GM21515 (cell line): ENCODE results near the gene ST6GALNAC6.

Source experiments
- ATAC-seq: cut with Tn5 transposase; IDR thresholded peaks from one replicate; pipeline ENCODE4 v1.9.1; 2021; ENCODE audit not compliant: unreplicated experiment

Gene ST6GALNAC6

GRCh38 chr9:127899128-127899943 is at the start of gene ST6GALNAC6:
TSS of gene ST6GALNAC6 (minus strand) at chr9:127899603. CDS start at chr9:127897981, 1,622 bp downstream.
- peak; percentile 50 for ATAC-seq

DNA sequence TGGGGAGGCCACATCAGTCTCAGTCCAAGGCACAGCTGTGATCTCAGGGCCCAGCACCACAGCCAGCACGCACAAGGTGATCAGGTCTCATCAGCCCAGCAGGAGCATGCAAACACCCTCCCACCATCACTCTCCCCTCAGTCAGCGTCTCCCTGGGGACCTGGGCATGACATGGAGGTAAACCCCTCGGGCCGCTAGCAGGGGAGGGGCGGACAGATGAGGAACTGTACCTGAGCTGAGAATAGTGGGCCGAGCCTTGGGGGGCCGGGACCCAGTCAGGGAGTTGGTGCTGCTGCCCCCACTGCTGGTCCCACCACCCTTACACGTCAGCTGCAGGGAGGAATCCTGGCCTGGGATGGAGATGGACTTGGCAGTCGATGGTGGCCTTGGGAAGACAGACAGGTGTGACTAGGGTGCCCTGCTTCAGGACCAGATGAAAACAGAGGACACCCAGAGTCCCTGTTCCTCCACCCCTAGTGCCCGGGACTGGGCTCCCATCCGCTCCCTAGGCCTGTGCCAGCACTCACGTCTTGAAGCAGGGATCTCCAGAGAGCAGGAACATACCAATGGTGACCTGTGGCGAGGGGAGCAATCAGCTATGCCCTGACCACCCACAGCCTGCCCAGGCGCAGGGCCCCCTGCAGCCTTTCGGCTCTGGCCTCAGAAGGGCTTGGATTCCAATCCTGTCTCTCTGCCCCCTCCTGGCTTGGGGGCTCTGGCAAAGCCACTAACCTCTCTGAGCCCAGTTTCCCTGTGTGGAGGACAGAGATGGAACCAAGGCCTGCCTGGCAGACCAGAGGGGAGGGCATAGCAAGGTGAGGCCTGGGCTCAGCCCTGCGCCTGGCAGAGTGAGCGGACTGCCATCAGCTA is 48.7 kb upstream of the ST6GALNAC6 start:
- ATAC-seq = no peak

DNA sequence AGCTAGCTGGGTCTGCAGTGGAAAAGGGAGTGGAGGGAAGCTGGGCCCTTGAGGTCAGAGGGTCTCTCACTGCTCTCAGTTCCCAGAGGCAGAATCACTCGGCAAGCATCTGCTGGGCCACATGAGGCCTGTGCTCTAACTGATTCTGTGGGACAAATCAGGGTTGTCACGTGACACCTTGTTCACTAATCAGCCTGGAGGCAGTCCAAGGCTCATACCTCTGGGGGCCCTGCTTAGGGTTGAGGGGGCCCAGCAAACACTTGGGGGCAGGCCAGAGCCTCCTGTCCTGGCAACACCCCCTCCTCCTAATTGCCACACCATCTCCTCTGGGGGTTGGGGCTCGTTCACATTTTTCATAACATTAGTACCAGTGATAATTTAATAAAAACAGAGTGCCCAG is 47.3 kb upstream of the ST6GALNAC6 start:
- no peak for ATAC-seq

GRCh38 chr9:127945942-127946341 is 46.5 kb upstream of the ST6GALNAC6 start:
- ATAC-seq = no peak

GRCh38 chr9:127945338-127945737 is 45.9 kb upstream of the ST6GALNAC6 start:
- no peak for ATAC-seq

GRCh38 chr9:127944586-127945218 is 45.3 kb upstream of the ST6GALNAC6 start:
- no peak for ATAC-seq

- no peak for ATAC-seq
Observed at GRCh38 chr9:127943731-127944144, 44.3 kb upstream of the ST6GALNAC6 start.

- ATAC-seq = no peak
Observed at GRCh38 chr9:127943011-127943662, 43.7 kb upstream of the ST6GALNAC6 start.

DNA sequence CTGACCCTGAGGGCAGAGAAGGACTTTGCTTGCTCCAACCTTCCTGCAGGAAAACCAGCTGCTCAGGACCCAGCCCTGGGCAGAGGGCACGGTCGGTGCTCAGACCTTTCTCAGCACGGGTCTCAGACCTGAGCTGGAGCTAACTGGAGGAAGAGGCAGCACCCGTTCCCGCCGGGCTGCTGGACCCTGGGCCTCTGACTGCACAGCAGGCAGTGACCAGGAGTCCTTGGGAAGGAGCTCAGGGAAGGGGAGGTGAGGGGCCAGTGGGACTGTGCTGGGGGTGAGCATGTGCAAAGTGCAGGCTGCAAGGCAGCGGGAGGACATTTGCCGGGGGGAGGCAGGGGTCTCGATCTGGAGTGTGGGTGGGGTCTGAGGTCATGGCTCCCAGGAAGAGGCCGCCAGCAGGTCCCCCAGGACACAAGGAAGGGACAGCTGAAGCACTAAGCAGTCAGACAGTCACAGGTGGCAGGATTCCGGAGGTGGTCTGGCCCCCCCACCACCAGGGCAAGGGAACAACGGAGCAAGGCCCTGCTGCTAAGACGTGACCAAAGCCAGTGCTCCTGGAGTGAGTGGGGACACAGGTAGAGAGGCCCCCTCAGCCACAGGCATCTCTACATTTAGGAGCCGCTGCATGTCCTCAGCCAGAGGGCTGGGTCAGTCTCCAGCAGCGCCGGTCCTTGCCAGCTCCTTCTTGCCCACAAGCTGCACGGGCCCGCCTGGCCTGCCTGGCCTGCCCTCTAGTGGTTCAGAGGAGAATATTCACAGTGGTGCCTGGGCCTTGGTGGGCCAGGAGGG is 43.0 kb upstream of the ST6GALNAC6 start:
- no peak for ATAC-seq

GRCh38 chr9:127941961-127942215 is 42.5 kb upstream of the ST6GALNAC6 start:
- no peak for ATAC-seq

- no peak for ATAC-seq
Observed at GRCh38 chr9:127941062-127941960, 41.9 kb upstream of the ST6GALNAC6 start.

DNA sequence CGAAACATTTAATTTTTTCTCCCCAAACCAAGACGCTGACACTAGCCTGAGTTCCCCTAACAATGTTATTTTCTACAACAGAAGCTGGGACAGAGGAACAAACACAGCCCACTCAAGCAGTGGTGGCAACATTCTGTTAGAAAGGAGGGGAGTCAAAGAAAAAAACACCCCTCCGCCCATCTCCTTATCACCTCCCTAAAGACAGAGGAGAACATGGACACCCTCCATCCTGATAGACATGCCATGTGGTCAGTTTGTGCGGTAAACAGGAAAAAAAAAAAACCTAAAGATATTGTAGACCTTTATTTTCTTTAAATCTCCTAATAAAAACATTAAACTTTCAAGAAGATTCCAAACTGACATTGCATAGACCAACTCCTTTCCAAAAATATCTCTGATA is 41.2 kb upstream of the ST6GALNAC6 start:
- no peak for ATAC-seq

DNA sequence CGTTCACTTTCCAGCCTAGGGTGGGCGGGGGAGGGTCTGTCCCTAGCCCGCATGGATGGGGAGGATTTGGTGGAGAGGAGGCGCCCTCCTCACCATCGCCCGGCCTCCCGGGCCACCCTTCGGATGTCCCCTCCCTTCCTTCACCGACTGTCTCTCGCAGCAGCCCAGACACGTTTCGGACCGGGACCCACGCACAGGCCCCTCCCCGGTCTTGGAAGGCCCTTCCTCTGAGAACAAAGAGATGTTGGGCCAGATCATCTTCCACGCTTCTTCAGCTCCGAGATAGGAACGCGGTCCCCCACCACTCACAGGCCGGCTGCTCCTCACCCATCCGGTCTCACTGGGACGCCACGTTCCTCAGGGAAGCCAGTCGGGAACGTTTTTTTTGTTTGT is 38.9 kb upstream of the ST6GALNAC6 start:
- no peak for ATAC-seq

DNA sequence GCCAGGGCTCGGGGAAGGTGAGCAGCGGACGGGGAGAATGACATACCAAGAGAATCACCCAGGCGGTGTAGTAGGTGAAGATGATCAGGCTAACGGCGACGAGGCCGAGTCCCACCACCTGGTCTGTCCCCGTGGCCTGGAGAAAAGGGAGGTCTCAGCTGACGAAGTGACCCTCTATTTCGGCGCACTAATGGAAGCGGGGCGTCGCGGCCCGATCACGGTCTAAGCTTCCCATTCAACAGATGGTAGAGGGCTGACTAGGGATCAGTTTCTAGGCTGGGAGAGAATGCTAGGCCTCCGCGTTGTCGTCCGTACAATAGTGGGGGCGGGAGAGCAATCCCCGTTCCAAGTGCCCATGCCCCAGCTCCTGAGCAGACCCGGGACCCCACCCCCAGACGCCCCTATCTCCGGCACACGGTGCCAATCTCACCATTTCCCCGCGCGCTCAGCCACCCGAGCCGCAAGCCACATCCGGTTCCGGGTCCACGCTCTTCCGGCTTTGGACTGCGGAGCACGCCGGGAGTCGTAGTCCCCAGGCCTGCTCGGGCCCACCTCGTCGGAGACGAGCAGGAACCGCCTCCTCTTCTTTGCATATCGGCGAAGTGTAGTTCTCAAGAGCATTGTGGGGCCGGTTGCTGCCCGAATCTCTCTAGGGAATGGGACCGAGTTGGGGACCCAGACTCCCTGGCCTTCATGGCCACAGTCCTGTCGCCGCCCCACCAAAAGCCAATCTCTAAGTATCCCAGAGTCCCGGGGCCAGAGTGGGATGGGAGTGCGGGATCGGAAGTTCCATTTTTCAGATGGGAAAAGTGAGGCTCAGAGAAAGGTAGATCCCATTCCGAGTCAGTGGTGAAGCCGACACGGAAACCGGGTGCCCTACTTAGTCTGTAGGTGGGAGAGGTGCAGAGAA is 38.2 kb upstream of the ST6GALNAC6 start, which contains the start of gene DPM2:
Gene DPM2, minus strand, starts transcription at position 467 of the 910 bp plus-strand sequence. Its CDS starts 34 bp downstream, at position 433.
- peak; percentile 87 for ATAC-seq

GRCh38 chr9:127937056-127937387 is 37.6 kb upstream of the ST6GALNAC6 start:
- ATAC-seq = no peak

DNA sequence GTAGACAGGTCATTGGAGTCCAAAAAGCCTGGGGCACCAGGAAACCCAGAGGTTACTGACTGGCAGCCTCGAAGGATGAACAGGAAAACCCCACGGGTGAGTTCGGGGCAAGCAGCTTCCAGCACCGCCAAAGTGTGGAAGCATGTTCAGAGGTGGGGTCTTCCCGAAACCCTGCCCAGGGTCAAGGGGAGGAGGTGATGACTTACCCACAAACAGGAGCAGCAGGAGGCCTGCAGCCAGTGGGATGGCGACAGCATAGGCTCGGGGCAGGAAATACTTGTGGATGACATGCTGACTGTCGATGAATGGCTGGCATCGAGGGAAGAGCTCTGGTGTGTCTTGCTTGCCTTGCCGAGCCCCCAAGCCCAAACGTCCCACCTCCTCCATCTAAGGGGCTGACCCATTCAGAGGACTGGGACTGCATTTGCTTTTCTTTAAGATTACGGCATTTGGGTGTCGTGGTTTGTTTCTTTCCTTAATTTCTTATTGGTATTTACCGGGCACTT is 37.0 kb upstream of the ST6GALNAC6 start:
- ATAC-seq = no peak

- no peak for ATAC-seq
Observed at GRCh38 chr9:127935765-127936221, 36.4 kb upstream of the ST6GALNAC6 start.

GRCh38 chr9:127934986-127935385 is 35.6 kb upstream of the ST6GALNAC6 start:
- ATAC-seq = no peak
